Left lung (tissue), 10 donors: Measurements from ENCODE around the gene MLH3. TPM values are rescaled to one million over a fixed set of nuclear protein-coding genes. Genes with fewer than 3 reads are reported as not detected.
A peak's percentile ranks its signal among the peaks of the same experiment; 100 is the strongest.

Experiments
- ATAC-seq: fragments of 200-7000 bp; cut with Tn5 transposase; one replicate; pipeline ENCODE4 v1.9.1; 2020; ENCODE audit warnings: moderate library complexity
- DNase-seq, 4 donors: peaks; one replicate each; pipeline ENCODE4 v3.0.0-alpha.2; 2013 to 2020
- H3K27ac ChIP-seq, 2 donors: fragments of 200-600 bp; sonication (generic) in 1 of 2; one replicate each; pipeline versions ENCODE4 v1.5.0 to v1.8.0; 2020 to 2021
- H3K27me3 ChIP-seq, 2 donors: fragments of 200-600 bp; sonication (generic) in 1 of 2; one replicate each; pipeline versions ENCODE4 v1.5.0 to v1.8.0; 2020 to 2021
- H3K36me3 ChIP-seq, 2 donors: fragments of 200-600 bp; sonication (generic) in 1 of 2; one replicate each; pipeline versions ENCODE4 v1.5.0 to v1.8.0; 2020 to 2021
- H3K4me1 ChIP-seq, 2 donors: fragments of 200-600 bp; one replicate each; pipeline ENCODE4 v1.8.0; 2021
- H3K4me3 ChIP-seq, 2 donors: fragments of 200-600 bp; sonication (generic) in 1 of 2; one replicate each; pipeline versions ENCODE4 v1.5.0 to v1.8.0; 2020 to 2021; ENCODE audit warnings: mild to moderate bottlenecking in 1 of 2
- H3K9me3 ChIP-seq, 2 donors: fragments of 200-600 bp; sonication (generic) in 1 of 2; one replicate each; pipeline versions ENCODE4 v1.5.0 to v1.8.0; 2020 to 2021
- CTCF ChIP-seq, 2 donors: fragments of 200-600 bp; sonication (generic) in 1 of 2; IDR thresholded peaks; one replicate each; pipeline versions ENCODE4 v1.5.0 to v1.8.0; 2021; ENCODE audit warnings: antibody characterized with exemption in 2 of 2
- intact Hi-C, 2 donors: fragments of 100-400 bp; cut with DNase I; formaldehyde crosslinking; loops; one replicate each; pipeline versions ENCODE4 v1.11.2 to v1.14.2; 2022
- polyA plus RNA-seq, 6 donors: library from polyadenylated mRNA; unstranded; fragments of 120-200 nt; gene quantifications; one replicate each; pipeline ENCODE4 v1.2.1, GENCODE V29; 2013; ENCODE audit not compliant: insufficient read length in 6 of 6
- total RNA-seq, 2 donors: library from RNA; stranded (reverse); fragmentation: NEBNext Ultra II Directional; extraction: Animal tissue kit (Norgen Biotek cat#: 25700); gene quantifications; one replicate each; pipeline ENCODE4 v1.2.1, GENCODE V29; 2021
- donor health status: DM: no; HTN: yes; CAD: no.
- donor health status: DM: no; HTN: no; CAD: no.

Gene MLH3
- total and polyA plus RNA-seq, 8 donors = 24.7 to 48.3 (median 39.9) TPM

DNA sequence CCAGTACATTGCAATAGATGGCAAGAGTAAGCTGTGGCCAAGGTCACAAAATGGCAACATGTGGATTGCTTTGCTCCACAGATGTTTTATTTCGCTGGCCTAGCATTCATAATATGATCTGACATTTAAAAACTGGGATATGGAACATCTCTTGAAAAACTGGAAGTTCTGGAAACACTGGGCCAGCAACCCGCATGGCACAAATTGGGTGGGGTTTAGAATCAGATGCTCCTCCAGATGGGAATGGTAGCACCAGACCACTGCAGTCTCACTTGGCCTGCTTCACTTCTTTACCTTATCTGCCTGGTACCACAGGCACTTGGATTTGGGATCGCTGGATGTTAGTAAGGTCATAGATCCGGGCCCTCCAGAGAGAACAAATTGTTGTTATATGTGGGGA is 28.3 kb upstream of the MLH3 start:
- no peak for ATAC-seq
- intact Hi-C loops = no loop called here
- peaks cover 0 to 4% of the 10 kb centered on the region in 2 donors for H3K4me1 ChIP-seq

GRCh38 chr14:75077794-75078193 is 26.5 kb upstream of the MLH3 start:
- TF ChIP-seq CTCF (IDR thresholded peaks at IDR 0.05) = no peak
- DNase-seq (no peak), ATAC-seq (no peak)
- intact Hi-C loops = no loop called here
- Histone ChIP-seq H3K27ac (no peak overlapping the region), H3K9me3 (no peaks in the 10 kb centered on the region), H3K27me3 (no peaks in the 10 kb centered on the region), H3K4me3 (no peak overlapping the region), H3K36me3 (peaks cover 0 to 13% of the 10 kb centered on the region in 2 donors), H3K4me1 (peaks cover 0 to 4% of the 10 kb centered on the region in 2 donors)

More for the DNA sequence above, 28.3 kb upstream of the MLH3 start:
- no peak for DNase-seq
- no peaks in the 10 kb centered on the region for H3K9me3 ChIP-seq
- H3K4me3 ChIP-seq = no peak overlapping the region
- no peak for TF ChIP-seq CTCF (IDR thresholded peaks at IDR 0.05)
- H3K36me3 ChIP-seq = peaks cover 0 to 30% of the 10 kb centered on the region in 2 donors
- no peaks in the 10 kb centered on the region for H3K27me3 ChIP-seq
- H3K27ac ChIP-seq = no peak overlapping the region

- Histone ChIP-seq H3K4me3 (peak overlapping the region; percentile 46 to 53), H3K27ac (peak overlapping the region; percentile 91 to 94), H3K9me3 (no peaks in the 10 kb centered on the region), H3K4me1 (peaks cover 5 to 28% of the 10 kb centered on the region in 2 donors), H3K27me3 (no peaks in the 10 kb centered on the region), H3K36me3 (no peaks in the 10 kb centered on the region)
- DNase-seq = no peak
- intact Hi-C loops = no loop called here
- TF ChIP-seq CTCF (IDR thresholded peaks at IDR 0.05) = no peak
- no peak for ATAC-seq
Observed at GRCh38 chr14:75070383-75070782, 19.1 kb upstream of the MLH3 start.

GRCh38 chr14:75069811-75070145 is 18.5 kb upstream of the MLH3 start:
- peak; percentile 54 for ATAC-seq
- peak overlapping the region; percentile 91 to 94 for H3K27ac ChIP-seq
- no peak for DNase-seq
- no peaks in the 10 kb centered on the region for H3K27me3 ChIP-seq
- H3K4me3 ChIP-seq = peak overlapping the region; percentile 46 to 53
- no peaks in the 10 kb centered on the region for H3K36me3 ChIP-seq
- no peaks in the 10 kb centered on the region for H3K9me3 ChIP-seq
- intact Hi-C loops = no loop called here
- H3K4me1 ChIP-seq = peaks cover 5 to 29% of the 10 kb centered on the region in 2 donors
- no peak for TF ChIP-seq CTCF (IDR thresholded peaks at IDR 0.05)

- H3K4me3 ChIP-seq = peak within 1 kb of the TSS; percentile 46 to 53
- H3K27me3 ChIP-seq = no peaks in the 10 kb centered on the region
- peaks cover 5 to 34% of the 10 kb centered on the region in 2 donors for H3K4me1 ChIP-seq
- H3K9me3 ChIP-seq = no peaks in the 10 kb centered on the region
- intact Hi-C loops = no loop called here
- DNase-seq = peak; percentile 91 to 98 (median 96)
- peak within 1 kb of the TSS; percentile 91 to 94 for H3K27ac ChIP-seq
- H3K36me3 ChIP-seq = no peaks in the 10 kb centered on the region
- no peak for TF ChIP-seq CTCF (IDR thresholded peaks at IDR 0.05)
- ATAC-seq = peak; percentile 93
Observed at GRCh38 chr14:75069121-75069810, 18.0 kb upstream of the MLH3 start, which contains the start of gene ZC2HC1C. Gene ZC2HC1C, plus strand, starts transcription at chr14:75069641. Its CDS starts 933 bp downstream, at chr14:75070574.
